ENCODE data around the gene SURF1.

GRCh38 chr9:133393399-133393798 lies 37.1 kb upstream of the SURF1 start:
- TF ChIP-seq CTCF (IDR thresholded peaks at IDR 0.05; ENCODE audit: insufficient read depth, low read length, poor library complexity, severe bottlenecking) = no peak
- no peak for TF ChIP-seq EZH2phosphoT487 (conservative IDR thresholded peaks at IDR 0.05; ENCODE audit: low read length)
